Kidney (tissue), 14 donors: ENCODE results near the gene CTIF. TPM values are rescaled to one million over a fixed set of nuclear protein-coding genes. Genes with fewer than 3 reads are reported as not detected.

Experiments
- DNase-seq, 5 donors: peaks; one replicate each; pipeline ENCODE4 v3.0.0-alpha.2; 2013 to 2020
- FAIRE-seq: peaks from 2 replicates; lab custom pipeline; 2012; peaks lifted over from hg19 to GRCh38; lab: Jason Lieb, UNC
- H3K27ac ChIP-seq, 2 donors: one replicate each; pipeline ENCODE4 v1.7.0; 2013; ENCODE audit warnings: low read depth in 2 of 2, low read length in 2 of 2, inconsistent platforms in 1 of 2
- H3K27me3 ChIP-seq: one replicate; pipeline ENCODE4 v1.7.1; 2013; ENCODE audit warnings: low read length, inconsistent platforms; ENCODE audit not compliant: control insufficient read depth, insufficient read depth
- H3K36me3 ChIP-seq, 3 donors: one replicate each; pipeline versions ENCODE4 v1.7.0 to v1.7.1; 2013; ENCODE audit warnings: low read length in 3 of 3, control low read depth in 1 of 3, inconsistent platforms in 1 of 3; ENCODE audit not compliant: insufficient read depth in 3 of 3, control insufficient read depth in 2 of 3
- H3K4me1 ChIP-seq, 3 donors: one replicate each; pipeline versions ENCODE4 v1.7.0 to v1.7.1; 2013; ENCODE audit warnings: low read length in 3 of 3, inconsistent platforms in 1 of 3, low read depth in 1 of 3; ENCODE audit not compliant: control insufficient read depth in 2 of 3, insufficient read depth in 2 of 3
- H3K4me3 ChIP-seq, 3 donors: one replicate each; pipeline versions ENCODE4 v1.7.0 to v1.8.1; 2013; ENCODE audit warnings: low read length in 3 of 3, control low read depth in 1 of 3, inconsistent platforms in 1 of 3
- H3K9ac ChIP-seq, 3 donors: one replicate each; pipeline versions ENCODE4 v1.7.0 to v1.7.1; 2013; ENCODE audit warnings: low read length in 3 of 3, control low read depth in 1 of 3, inconsistent platforms in 1 of 3
- H3K9me3 ChIP-seq, 3 donors: one replicate each; pipeline versions ENCODE4 v1.7.0 to v1.7.1; 2013; ENCODE audit warnings: low read length in 3 of 3, control low read depth in 1 of 3, inconsistent platforms in 1 of 3; ENCODE audit not compliant: control insufficient read depth in 2 of 3, insufficient read depth in 1 of 3
- intact Hi-C: fragments of 100-400 bp; cut with DNase I; formaldehyde crosslinking; loops from one replicate; pipeline ENCODE4 v1.11.1; 2022
- polyA plus RNA-seq: library from polyadenylated mRNA; stranded (reverse); fragments of 350-450 nt; fragmentation: Illumina TruSeq; extraction: RNeasy Lipid Tissue Mini Kit (QIAGEN cat#74804); gene quantifications from one replicate; pipeline ENCODE4 v1.2.3, GENCODE V29; 2014; ENCODE audit warnings: low read depth, low replicate concordance; ENCODE audit not compliant: insufficient read depth
- total RNA-seq: library from RNA; stranded (reverse); fragmentation: NEBNext Ultra II Directional; extraction: Animal tissue kit (Norgen Biotek cat#: 25700); gene quantifications from one replicate; pipeline ENCODE4 v1.2.1, GENCODE V29; 2021
- TF ChIP-seq, protein P1 (sequence below): IDR thresholded peaks from 3 replicates; pipeline ENCODE4 v1.5.1; 2012; ENCODE audit warnings: mild to moderate bottlenecking, moderate library complexity, borderline replicate concordance; ENCODE audit not compliant: insufficient read depth; ENCODE audit errors: extremely low read depth
- donor health status: control.
- donor health status: control.
- donor health status: control.
- donor health status: control.
- donor health status: control.
- donor health status: DM: yes; HTN: yes; CAD: no.
- donor health status: Normal renal cell carcinoma (clear cell type).

CTIF gene
- total and polyA plus RNA-seq, 2 donors from 2014 or later = 37.3 to 41.9 TPM

DNA sequence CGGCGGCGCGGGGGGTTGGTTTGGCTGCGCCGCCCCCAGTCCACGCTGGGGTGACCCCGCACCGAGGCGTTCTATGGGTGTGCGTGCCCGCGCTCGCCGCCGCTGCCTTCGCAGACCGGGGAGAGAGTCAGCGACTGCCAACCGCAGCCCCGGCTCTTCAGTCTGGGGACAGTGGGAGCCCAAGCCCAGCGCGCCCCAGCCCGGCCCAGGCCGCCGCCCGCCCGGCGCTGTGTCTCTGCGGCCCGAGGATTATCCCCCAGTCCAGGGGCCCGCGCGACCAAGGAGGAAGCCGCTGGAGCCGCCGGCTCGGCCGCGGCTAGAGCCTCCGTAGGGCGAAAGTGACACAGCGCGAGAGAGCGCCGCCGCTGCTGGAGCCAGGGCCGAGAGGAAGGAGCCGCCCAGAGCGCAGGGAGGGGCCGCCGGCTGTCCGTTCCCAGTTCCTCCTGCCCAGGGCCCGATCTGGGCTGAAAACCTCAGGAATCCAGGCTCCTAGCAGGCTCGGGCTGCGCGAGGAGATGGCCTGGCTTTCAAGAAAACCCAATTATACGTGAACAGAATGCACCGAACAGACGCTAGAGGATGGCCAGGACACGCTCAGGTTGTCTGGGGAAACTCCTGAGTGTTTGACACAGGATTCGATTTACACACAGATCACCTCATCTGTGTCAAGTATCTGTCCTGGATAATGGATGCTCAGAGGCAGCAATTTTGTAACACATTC is 2.4 kb downstream of the CTIF start:
- H3K27ac ChIP-seq = peak overlapping the region; percentile 80 to 88
- TF ChIP-seq, protein P1, sequence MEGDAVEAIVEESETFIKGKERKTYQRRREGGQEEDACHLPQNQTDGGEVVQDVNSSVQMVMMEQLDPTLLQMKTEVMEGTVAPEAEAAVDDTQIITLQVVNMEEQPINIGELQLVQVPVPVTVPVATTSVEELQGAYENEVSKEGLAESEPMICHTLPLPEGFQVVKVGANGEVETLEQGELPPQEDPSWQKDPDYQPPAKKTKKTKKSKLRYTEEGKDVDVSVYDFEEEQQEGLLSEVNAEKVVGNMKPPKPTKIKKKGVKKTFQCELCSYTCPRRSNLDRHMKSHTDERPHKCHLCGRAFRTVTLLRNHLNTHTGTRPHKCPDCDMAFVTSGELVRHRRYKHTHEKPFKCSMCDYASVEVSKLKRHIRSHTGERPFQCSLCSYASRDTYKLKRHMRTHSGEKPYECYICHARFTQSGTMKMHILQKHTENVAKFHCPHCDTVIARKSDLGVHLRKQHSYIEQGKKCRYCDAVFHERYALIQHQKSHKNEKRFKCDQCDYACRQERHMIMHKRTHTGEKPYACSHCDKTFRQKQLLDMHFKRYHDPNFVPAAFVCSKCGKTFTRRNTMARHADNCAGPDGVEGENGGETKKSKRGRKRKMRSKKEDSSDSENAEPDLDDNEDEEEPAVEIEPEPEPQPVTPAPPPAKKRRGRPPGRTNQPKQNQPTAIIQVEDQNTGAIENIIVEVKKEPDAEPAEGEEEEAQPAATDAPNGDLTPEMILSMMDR = no peak
- H3K27me3 ChIP-seq = no peaks in the 10 kb centered on the region
- peaks cover 0 to 20% (median 15%) of the 10 kb centered on the region in 3 donors for H3K4me1 ChIP-seq
- intact Hi-C loops = no loop called here
- FAIRE-seq (no peak), DNase-seq (peak; percentile 75 to 92 (median 81))
- H3K9me3 ChIP-seq = no peaks in the 10 kb centered on the region
- H3K9ac ChIP-seq = peak overlapping the region in 2 of 3 donors; percentile 42 to 72
- peak overlapping the region; percentile 49 to 67 (median 50) for H3K4me3 ChIP-seq
- H3K36me3 ChIP-seq = no peaks in the 10 kb centered on the region

DNA sequence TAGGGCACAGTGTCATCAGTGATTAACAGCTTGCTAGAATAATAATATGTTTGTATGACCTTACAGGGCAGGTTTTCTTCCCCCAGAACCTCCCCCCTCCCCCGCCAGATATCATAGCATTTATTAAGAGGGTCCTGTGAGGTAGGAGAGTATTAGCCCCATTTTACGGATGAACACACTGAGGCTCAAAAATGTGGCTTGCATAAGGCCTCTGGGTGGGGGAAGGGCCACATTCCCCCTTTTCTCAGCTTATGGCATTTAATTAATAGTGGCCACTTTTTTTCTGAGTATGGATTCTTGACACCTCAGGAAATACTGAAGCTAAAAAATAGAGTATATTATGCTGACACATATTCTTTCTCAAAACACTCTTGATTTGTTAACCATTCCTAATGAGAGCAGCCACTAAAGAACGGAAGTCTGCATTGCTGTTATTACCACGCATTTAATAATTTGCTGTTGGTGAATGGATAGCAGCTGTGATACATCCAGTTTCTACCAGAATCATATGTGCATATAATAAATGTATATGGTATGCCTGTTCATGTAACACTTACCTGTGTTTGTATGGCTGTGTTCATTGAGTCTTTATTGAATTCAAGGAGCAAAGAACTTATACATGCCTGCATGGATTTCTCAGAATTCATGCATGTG is 3.0 kb downstream of the CTIF start:
- Histone ChIP-seq H3K4me3 (peak overlapping the region in 2 of 3 donors; percentile 49 to 67), H3K27ac (peak overlapping the region; percentile 80 to 88), H3K9ac (peak overlapping the region in 1 of 3 donors; percentile 72), H3K36me3 (no peaks in the 10 kb centered on the region), H3K9me3 (no peaks in the 10 kb centered on the region), H3K4me1 (peaks cover 0 to 21% (median 15%) of the 10 kb centered on the region in 3 donors), H3K27me3 (no peaks in the 10 kb centered on the region)
- intact Hi-C loops = no loop called here
- DNase-seq (no peak), FAIRE-seq (no peak)
- TF ChIP-seq, protein P1 = no peak

- no peaks in the 10 kb centered on the region for H3K9me3 ChIP-seq
- DNase-seq (peak in 1 of 5 donors; percentile 10), FAIRE-seq (no peak)
- H3K9ac ChIP-seq = no peak overlapping the region
- no peaks in the 10 kb centered on the region for H3K27me3 ChIP-seq
- H3K36me3 ChIP-seq = no peaks in the 10 kb centered on the region
- no peak overlapping the region for H3K27ac ChIP-seq
- H3K4me3 ChIP-seq = no peak overlapping the region
- peaks cover 0 to 21% (median 18%) of the 10 kb centered on the region in 3 donors for H3K4me1 ChIP-seq
- intact Hi-C loops = no loop called here
- TF ChIP-seq, protein P1 = no peak
These were observed 3.8 kb downstream of the CTIF start for GRCh38 chr18:48542513-48543181.
